IPS-18c (cell line): ENCODE data around the gene ANKHD1.

Experiments
- H3K4me3 ChIP-seq: 2 replicates; pipeline ENCODE4 v1.7.0; 2013; ENCODE audit warnings: low read depth, mild to moderate bottlenecking, low read length, moderate library complexity; ENCODE audit not compliant: insufficient read depth
- H3K9me3 ChIP-seq: one replicate; pipeline ENCODE4 v1.6.1; 2013; ENCODE audit warnings: mild to moderate bottlenecking, low read length, moderate library complexity; ENCODE audit not compliant: control insufficient read depth, insufficient read depth

Gene ANKHD1

DNA sequence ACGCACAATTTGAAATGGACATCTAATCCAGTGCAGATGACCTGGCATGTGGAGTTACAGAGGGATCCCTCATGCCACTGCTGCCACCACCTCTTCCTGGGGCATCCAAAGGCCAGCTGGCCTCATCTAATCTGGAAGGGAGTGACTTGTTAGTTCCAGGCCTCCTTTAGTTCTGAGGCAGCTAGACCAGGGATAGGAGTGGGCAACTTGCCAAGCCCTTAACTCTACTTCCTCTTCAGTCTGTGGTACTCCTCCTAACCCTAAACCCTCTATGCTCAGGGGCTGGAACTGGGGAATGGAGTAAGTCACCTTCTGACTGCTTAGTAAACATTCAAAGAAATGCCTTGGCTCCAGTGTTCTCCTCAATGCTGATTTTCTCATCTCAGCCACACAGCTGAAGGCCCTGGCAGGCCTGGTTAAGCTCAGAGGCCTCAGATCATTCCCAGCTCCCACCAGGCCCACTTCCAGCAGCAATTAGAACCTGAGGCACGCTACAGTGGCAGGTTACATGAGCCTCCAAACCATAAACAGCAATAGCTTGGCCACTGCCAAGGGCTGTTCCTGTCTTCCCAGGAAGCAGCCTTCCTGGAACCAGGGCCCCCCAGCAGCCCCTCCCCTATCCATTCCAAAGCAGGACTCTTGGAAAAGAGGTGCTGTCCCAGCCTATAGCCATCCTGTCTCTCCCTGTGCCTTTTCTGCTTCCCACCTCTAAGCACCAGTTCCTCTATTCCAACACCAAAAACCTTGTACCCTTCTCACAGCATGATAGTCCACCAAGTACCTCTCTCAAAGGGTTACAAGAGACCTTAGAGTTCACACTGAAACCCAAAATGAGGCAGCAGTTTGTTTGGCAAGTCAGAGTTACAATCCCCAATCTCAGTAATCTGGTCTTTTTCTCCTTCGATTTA lies 147.9 kb downstream of the ANKHD1 start:
- peaks cover 2% of the 10 kb centered on the region for H3K9me3 ChIP-seq
- H3K4me3 ChIP-seq, result no peak overlapping the region

DNA sequence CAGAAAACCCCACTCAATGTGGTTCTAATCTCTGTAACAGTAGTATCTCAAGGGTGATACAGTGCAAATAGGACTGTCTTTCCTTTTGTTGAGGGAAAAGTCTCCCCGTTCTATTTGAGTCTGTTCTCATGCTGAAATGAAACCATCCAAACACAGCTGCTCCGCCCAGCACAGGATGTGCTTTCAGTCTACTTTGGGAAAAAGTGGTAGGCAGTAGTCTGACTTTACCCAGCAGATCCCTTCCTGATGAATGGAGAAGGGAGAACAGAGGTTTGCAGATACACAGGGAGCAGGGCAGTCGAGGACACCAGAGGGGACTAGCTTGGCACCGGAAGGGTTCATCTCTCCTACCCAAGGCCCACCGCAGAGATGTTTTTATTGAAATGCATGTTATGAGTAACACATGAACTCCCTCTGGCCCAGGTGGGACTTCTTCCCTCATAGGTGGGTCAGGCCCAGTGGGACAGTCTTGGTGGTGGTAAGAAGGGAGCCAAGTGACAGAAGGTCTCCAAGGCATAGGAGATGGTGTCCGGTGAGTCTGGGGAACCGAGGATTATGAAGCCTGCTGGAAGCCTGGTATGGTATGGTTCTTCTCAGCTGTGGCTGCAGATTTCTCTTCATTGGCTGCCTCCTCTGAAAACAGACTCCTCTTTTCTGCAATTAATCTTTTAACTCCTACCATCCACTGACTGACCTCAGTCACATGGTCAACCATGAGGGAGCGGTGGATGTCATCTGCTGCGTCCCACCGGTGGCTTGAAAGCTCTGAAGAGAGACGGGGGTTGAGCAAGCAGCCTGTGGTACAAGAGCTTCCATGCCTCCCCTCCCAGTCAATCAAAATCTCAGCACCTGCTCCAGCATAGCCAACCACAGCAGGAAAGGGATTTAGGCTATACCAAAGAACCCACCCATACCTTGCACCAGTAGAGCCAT lies 148.8 kb downstream of the ANKHD1 start:
- Histone ChIP-seq H3K9me3 (peaks cover 2% of the 10 kb centered on the region), H3K4me3 (no peak overlapping the region)

DNA sequence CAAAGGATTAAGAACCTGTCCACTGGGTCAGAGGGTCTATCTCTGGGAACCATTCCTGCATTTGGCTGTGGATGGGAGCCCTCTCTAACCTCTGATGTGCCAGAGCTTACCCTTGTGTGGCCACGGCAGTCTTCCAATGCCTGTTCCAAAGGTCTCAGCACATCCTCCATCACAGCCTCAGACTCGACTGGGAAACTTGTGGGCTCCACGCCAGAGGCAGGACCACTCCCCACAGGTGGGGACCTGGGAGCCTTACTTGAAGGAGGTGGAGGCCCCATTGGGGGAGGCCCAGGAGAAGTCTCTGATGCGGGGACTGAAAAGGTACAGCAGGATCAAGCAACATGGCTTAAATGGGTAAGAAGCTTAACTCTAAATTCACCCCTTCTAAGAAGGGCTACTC lies 150.2 kb downstream of the ANKHD1 start:
- peaks cover 2% of the 10 kb centered on the region for H3K9me3 ChIP-seq
- no peak overlapping the region for H3K4me3 ChIP-seq

GRCh38 chr5:140553657-140554056 lies 152.0 kb downstream of the ANKHD1 start:
- Histone ChIP-seq H3K4me3 (no peak overlapping the region), H3K9me3 (peaks cover 2% of the 10 kb centered on the region)

DNA sequence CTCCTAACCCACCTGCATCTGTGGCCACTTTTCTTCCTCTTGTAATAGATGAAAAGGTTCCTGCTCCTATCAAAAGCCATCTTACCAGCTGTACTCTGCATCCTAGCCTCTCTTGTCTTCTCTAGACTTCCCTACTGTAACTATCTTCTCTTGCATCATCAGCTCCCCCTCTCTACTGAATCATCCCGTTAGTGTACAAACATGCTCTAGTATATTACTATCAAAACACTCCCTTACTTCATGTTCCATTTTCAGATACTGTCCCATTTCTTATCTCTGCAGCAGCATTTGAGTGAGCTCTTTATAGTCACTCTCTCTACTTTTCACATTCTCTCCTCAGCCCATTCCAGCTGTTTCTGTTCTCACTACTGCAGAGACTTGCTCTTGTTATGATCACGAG lies 152.8 kb downstream of the ANKHD1 start:
- Histone ChIP-seq H3K9me3 (peaks cover 2% of the 10 kb centered on the region), H3K4me3 (no peak overlapping the region)

DNA sequence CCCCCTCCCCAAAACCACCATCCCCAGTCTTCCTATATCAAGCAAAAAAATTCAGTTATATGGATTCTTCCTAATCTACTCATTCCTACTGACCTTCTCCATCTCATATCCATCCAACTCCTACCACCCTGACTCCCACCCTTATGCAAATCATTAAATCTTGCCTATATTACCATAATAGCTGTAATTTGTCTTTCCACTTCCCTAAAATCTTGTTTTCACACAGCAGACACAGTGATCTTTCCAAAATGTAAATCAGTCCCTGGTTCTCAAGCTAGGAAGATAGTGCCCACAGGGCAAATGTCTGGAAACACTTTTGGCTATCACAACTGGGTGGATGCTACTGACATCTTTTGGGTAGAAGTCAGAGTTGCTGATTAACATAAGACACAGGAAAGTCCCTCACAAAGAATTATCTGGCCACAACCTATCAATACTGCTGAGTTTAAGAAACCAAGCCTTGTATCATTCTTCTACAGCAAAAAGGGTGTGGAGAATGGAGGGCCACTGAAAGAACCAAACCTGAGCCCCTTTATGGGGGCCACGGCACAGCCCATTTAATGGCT lies 154.2 kb downstream of the ANKHD1 start:
- peaks cover 2% of the 10 kb centered on the region for H3K9me3 ChIP-seq

DNA sequence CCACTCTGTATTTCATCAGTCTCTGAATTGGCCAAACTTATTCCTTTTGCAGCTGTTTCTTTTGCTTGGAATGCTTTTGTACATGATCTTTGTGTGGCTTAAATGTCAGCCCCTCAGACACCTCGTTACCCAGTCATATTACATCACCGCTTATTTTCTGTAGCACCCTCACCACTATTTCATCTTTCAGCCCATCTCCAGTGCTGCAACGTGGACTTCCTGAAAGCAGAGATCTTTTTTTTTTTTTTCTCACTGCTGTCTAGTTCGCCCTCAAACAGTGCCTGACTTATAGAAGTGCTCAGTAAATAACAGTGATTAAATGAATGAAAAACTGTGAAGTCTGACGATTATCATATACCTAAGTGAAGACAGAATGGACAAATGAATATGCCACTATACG lies 154.8 kb downstream of the ANKHD1 start:
- H3K4me3 ChIP-seq, result peak overlapping the region; percentile 95
- peaks cover 2% of the 10 kb centered on the region for H3K9me3 ChIP-seq

More for the DNA sequence above, 154.2 kb downstream of the ANKHD1 start:
- peak overlapping the region; percentile 95; the same call in 1 of the 2 replicates for H3K4me3 ChIP-seq

DNA sequence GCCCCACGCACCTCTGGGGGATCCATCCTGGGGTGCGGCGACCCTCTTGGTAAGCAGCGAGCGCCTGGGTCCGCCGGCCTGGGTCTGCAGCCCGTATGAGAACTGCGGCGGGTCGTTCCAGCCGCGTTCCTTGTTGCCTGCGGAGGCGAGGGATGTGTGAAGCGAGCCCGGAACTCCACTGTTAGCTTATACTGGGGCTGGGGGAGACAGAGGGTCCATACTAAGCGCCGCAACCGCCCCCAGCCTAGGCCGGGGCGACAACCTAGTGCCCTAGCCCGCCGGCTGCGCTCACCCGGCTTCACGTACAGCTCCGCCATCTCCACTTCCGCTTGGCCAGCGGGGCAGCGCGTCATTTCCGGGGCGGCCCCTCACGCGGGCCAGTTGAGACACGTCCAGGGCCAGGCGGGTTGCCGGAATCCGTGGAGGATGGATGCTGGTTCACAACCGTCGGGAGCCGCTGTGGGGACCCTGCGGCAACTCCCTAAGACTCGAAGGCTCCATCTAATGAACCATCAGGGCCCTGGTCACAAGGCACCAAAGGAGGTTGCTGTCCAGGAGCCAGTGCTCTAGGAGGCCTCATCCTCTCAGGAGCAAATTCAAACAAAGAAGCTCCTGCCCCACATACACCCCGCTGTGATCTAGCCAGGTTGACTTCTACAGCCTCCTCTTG lies 155.6 kb downstream of the ANKHD1 start, which contains the start of gene SRA1:
TSS of gene SRA1 (minus strand) at position 338 of the 670 bp plus-strand sequence. CDS start at position 317, 21 bp downstream.
- Histone ChIP-seq H3K4me3 (peak within 1 kb of the TSS; percentile 95), H3K9me3 (peaks cover under 1% of the 10 kb centered on the region)

GRCh38 chr5:140557965-140558364 lies 156.3 kb downstream of the ANKHD1 start:
- H3K4me3 ChIP-seq, result peak overlapping the region; percentile 95

GRCh38 chr5:140558542-140558941 lies 156.9 kb downstream of the ANKHD1 start:
- H3K4me3 ChIP-seq, result no peak overlapping the region
- no peaks in the 10 kb centered on the region for H3K9me3 ChIP-seq

More at GRCh38 chr5:140557965-140558364, 156.3 kb downstream of the ANKHD1 start:
- no peaks in the 10 kb centered on the region for H3K9me3 ChIP-seq

GRCh38 chr5:140560227-140560626 lies 158.6 kb downstream of the ANKHD1 start:
- no peak overlapping the region for H3K4me3 ChIP-seq
- H3K9me3 ChIP-seq, result no peaks in the 10 kb centered on the region

- Histone ChIP-seq H3K4me3 (no peak overlapping the region), H3K9me3 (no peaks in the 10 kb centered on the region)
Measured at GRCh38 chr5:140561753-140562523, 160.3 kb downstream of the ANKHD1 start.

GRCh38 chr5:140563596-140563995 lies 162.0 kb downstream of the ANKHD1 start:
- no peaks in the 10 kb centered on the region for H3K9me3 ChIP-seq
- peak overlapping the region; percentile 89 for H3K4me3 ChIP-seq

- H3K9me3 ChIP-seq, result no peaks in the 10 kb centered on the region
- peak within 1 kb of the TSS; percentile 89 for H3K4me3 ChIP-seq
Measured at GRCh38 chr5:140564196-140565023, 162.8 kb downstream of the ANKHD1 start, which contains the start of the genes APBB3 and SLC35A4. Gene APBB3, minus strand, starts transcription at chr5:140564598. Its CDS starts 353 bp downstream, at chr5:140564245. Gene SLC35A4, plus strand, starts transcription at chr5:140564828. Its CDS starts 2,342 bp downstream, at chr5:140567170.
